ENCODE data around the gene GPC6.
A peak's percentile ranks its signal among the peaks of the same experiment; 100 is the strongest.
"Not testable (repeated sequence)": the region's sequence is repeated elsewhere in the genome, so short reads cannot be mapped to it uniquely, and the experiment has no call there.

Gene GPC6

DNA sequence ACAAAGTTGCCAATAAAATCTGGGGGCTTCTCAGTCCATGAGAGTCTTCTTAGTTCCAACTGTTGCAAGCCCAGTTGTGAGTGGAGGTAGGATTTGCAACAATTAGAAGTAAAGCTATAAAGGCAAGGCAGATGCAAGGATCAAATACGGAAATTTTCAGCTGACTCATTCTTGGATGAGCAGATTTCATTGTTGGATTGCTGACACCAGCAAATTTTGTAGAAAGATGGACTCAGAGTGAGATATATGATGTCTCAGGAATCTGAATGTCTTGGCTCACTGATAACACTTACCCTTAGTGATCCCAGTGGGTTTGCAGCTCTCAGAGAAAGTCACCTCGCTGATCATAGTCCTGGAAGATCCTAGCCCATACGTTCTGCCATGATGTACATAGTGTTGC is 209.0 kb downstream of the GPC6 start:
- H3K4me3 ChIP-seq (replicated peaks; ENCODE audit: low read depth, low read length): no peak overlapping the region
- TF ChIP-seq, protein P1, sequence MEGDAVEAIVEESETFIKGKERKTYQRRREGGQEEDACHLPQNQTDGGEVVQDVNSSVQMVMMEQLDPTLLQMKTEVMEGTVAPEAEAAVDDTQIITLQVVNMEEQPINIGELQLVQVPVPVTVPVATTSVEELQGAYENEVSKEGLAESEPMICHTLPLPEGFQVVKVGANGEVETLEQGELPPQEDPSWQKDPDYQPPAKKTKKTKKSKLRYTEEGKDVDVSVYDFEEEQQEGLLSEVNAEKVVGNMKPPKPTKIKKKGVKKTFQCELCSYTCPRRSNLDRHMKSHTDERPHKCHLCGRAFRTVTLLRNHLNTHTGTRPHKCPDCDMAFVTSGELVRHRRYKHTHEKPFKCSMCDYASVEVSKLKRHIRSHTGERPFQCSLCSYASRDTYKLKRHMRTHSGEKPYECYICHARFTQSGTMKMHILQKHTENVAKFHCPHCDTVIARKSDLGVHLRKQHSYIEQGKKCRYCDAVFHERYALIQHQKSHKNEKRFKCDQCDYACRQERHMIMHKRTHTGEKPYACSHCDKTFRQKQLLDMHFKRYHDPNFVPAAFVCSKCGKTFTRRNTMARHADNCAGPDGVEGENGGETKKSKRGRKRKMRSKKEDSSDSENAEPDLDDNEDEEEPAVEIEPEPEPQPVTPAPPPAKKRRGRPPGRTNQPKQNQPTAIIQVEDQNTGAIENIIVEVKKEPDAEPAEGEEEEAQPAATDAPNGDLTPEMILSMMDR (IDR thresholded peaks at IDR 0.05; ENCODE audit: low read length, missing control alignments): no peak
- DNase-seq (ENCODE audit: low read depth): no peak

GRCh38 chr13:93437081-93437480 is 210.5 kb downstream of the GPC6 start:
- no peak overlapping the region for H3K4me3 ChIP-seq (replicated peaks; ENCODE audit: low read depth, low read length)
- DNase-seq (ENCODE audit: low read depth): no peak
- TF ChIP-seq, protein P1 (IDR thresholded peaks at IDR 0.05; ENCODE audit: low read length, missing control alignments): no peak

GRCh38 chr13:93446238-93446637 is 219.6 kb downstream of the GPC6 start:
- TF ChIP-seq, protein P1 (IDR thresholded peaks at IDR 0.05; ENCODE audit: low read length, missing control alignments): no peak
- no peak overlapping the region for H3K4me3 ChIP-seq (replicated peaks; ENCODE audit: low read depth, low read length)

DNA sequence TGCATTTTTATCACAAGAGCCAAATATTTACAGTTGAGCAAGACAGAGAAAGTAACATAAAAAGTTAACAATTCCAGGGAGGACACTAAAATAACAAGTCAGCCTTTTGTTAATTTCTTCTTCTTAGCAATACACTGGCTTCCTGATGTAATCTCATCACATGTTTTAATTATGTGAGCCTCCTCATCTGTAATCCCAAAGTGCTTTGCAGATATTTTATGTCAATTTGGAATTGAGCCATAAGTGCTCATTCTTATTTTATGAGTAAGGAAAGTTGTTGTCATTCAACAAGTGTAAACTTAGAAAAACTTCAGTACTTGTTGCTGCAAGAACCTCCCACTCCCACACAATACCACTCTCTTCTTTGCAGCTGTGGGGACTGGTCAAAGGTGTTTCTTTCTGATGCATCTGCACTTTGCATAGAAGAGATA is 223.6 kb downstream of the GPC6 start:
- TF ChIP-seq, protein P1 (IDR thresholded peaks at IDR 0.05; ENCODE audit: low read length, missing control alignments): no peak
- H3K4me3 ChIP-seq (replicated peaks; ENCODE audit: low read depth, low read length): no peak overlapping the region
- peak; percentile 59 for DNase-seq (ENCODE audit: low read depth)

More at GRCh38 chr13:93446238-93446637, 219.6 kb downstream of the GPC6 start:
- DNase-seq (ENCODE audit: low read depth): no peak

DNA sequence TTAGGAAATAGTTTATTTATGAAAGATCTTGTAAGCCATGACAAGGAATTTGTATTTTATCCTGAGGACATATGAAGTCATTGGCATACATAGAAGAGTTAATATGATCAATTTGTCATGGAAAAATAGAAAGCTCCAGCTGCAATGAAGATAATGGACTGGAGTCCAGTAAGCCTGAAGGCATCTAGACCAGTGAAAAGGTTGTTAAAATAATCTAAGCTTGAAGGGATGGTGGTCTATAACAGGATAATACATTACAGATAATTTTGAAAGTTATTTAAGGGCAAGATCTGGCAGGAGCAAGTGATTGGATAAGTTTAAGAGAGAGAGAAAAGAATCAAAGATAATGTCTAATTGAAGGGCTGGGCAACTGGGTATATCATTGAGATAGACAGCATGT is 224.2 kb downstream of the GPC6 start:
- no peak overlapping the region for H3K4me3 ChIP-seq (replicated peaks; ENCODE audit: low read depth, low read length)
- DNase-seq (ENCODE audit: low read depth): no peak
- TF ChIP-seq, protein P1 (IDR thresholded peaks at IDR 0.05; ENCODE audit: low read length, missing control alignments): no peak

GRCh38 chr13:93454676-93455235 is 228.1 kb downstream of the GPC6 start:
- not testable (repeated sequence) for DNase-seq (ENCODE audit: low read depth); H3K4me3 ChIP-seq (replicated peaks; ENCODE audit: low read depth, low read length)

DNA sequence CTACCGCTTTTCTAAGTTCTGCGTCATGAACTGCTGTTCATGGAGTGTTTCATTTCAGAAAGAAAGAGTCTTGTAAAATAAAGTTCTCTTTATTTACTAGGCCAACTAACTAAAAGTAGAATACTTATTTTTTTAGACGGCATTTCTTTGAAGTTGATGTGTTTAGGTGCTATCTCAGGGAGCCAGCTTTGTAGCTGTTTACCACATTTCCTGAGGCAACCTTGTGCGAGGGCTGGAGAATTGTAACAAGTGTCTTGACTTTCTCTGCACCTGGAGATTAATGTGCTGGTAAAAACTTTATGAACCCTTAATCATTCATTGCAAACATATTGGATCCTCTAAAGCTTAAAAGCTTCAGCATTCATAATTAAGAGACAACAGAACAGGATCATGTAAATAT is 229.3 kb downstream of the GPC6 start:
- no peak for DNase-seq (ENCODE audit: low read depth)
- TF ChIP-seq, protein P1 (IDR thresholded peaks at IDR 0.05; ENCODE audit: low read length, missing control alignments): no peak
- no peak overlapping the region for H3K4me3 ChIP-seq (replicated peaks; ENCODE audit: low read depth, low read length)
